ENCODE data around the gene PGAP1. TPM values are rescaled to one million over a fixed set of nuclear protein-coding genes. Genes with fewer than 3 reads are reported as not detected.

Gene PGAP1
- total and polyA plus RNA-seq, 10 of the 15 experiments (the other 5 are each of a cell fraction or from before 2014, with no cell fraction given) = 0.75 to 4.7 (median 3.0) TPM

DNA sequence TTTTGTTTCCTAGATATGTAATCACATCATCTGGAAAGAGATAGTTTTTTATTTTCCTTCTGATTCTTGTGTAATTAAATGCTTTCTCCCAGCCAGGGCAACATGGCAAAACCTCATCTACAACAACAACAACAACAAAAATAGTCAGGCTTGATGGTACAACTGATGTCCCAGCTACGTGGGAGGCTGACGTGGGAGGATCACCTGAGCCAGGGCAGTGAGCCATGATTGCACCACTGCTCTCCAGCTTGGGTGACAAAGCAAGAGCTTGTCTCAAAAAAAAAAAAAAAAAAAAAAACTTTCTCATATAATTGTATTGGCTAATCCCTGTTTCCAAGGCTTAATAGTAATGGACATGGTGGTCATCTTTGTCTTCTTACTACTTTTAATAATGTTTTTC is 26.4 kb upstream of the PGAP1 start (continued):
- TF ChIP-seq, protein P1, sequence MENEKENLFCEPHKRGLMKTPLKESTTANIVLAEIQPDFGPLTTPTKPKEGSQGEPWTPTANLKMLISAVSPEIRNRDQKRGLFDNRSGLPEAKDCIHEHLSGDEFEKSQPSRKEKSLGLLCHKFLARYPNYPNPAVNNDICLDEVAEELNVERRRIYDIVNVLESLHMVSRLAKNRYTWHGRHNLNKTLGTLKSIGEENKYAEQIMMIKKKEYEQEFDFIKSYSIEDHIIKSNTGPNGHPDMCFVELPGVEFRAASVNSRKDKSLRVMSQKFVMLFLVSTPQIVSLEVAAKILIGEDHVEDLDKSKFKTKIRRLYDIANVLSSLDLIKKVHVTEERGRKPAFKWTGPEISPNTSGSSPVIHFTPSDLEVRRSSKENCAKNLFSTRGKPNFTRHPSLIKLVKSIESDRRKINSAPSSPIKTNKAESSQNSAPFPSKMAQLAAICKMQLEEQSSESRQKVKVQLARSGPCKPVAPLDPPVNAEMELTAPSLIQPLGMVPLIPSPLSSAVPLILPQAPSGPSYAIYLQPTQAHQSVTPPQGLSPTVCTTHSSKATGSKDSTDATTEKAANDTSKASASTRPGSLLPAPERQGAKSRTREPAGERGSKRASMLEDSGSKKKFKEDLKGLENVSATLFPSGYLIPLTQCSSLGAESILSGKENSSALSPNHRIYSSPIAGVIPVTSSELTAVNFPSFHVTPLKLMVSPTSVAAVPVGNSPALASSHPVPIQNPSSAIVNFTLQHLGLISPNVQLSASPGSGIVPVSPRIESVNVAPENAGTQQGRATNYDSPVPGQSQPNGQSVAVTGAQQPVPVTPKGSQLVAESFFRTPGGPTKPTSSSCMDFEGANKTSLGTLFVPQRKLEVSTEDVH (IDR thresholded peaks at IDR 0.05; ENCODE audit: low read depth, partially characterized antibody) = no peak
- TF ChIP-seq SMARCA5 (IDR thresholded peaks at IDR 0.05) (no peak), POLR2AphosphoS2 (IDR thresholded peaks at IDR 0.05; ENCODE audit: low read depth, low read length) (no peak), GABPA (IDR thresholded peaks at IDR 0.05; ENCODE audit: low read depth) (no peak)

DNA sequence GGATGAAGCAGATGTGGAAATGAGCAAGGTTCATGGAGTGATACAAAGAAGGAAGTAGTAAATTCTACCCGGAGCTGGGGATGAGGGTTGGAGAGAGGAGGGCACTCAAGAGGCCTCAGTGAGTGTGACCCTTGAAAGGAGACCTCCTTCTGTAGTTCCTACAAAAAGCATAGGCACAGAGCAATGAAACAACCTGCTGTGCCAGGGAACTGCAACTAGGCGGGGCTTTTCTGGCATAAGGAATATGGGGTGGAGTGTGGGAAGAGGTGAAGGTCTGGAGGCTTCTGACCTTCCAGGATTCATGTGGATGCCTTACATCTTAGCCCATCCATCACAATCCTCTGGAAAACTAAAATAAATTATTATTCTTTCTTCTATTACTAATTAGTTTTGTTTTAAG is 25.5 kb upstream of the PGAP1 start:
- no TSS peak for BruUV-seq (replicated peaks)
- Histone ChIP-seq H3K27ac (ENCODE audit: control insufficient read depth, insufficient read depth) (no peak overlapping the region), H3K4me3 (no peak overlapping the region), H3K9me3 (replicated peaks; ENCODE audit: control insufficient read depth, insufficient read depth, low read length) (no peaks in the 10 kb centered on the region), H3K36me3 (ENCODE audit: control insufficient read depth in 2 of 2, insufficient read depth in 2 of 2, low read length in 1 of 2) (no peaks in the 10 kb centered on the region; a peak in 1 of 4 replicates), H3K27me3 (replicated peaks in 1 of 2; ENCODE audit: control insufficient read depth in 2 of 2, insufficient read depth in 2 of 2, low read length in 1 of 2) (no peaks in the 10 kb centered on the region), H4K20me1 (ENCODE audit: control insufficient read depth, insufficient read depth) (no peaks in the 10 kb centered on the region), H3K4me2 (ENCODE audit: control insufficient read depth, insufficient read depth) (no peak overlapping the region), H3K79me2 (ENCODE audit: control insufficient read depth, insufficient read depth, low read length) (no peaks in the 10 kb centered on the region), H3K4me1 (ENCODE audit: control insufficient read depth, insufficient read depth, low read length) (no peaks in the 10 kb centered on the region), H3K9ac (ENCODE audit: control insufficient read depth, insufficient read depth, low read length) (no peak overlapping the region), H2AFZ (ENCODE audit: control insufficient read depth, low read depth, low read length) (no peak overlapping the region)
- SMC1A ChIA-PET (ENCODE audit: uncharacterized antibody, unreplicated experiment) = interaction anchor here (1.0 kb wide), 1 partner anchor 9 kb away, joined by 3 read pairs; no protein-coding TSS in a partner anchor
- DNase-seq (ENCODE audit: low read depth, low spot score) = no peak
- intact Hi-C loops (cut with micrococcal nuclease; ENCODE audit: unreplicated experiment) (no loop called here), in situ Hi-C loops (cut with MboI) (no loop called here)
- no peak for TF ChIP-seq SMC3 (IDR thresholded peaks at IDR 0.05; ENCODE audit: borderline replicate concordance, low read length)
- TF ChIP-seq EED (IDR thresholded peaks at IDR 0.05; ENCODE audit: low read depth) = no peak
- TF ChIP-seq, protein P2, sequence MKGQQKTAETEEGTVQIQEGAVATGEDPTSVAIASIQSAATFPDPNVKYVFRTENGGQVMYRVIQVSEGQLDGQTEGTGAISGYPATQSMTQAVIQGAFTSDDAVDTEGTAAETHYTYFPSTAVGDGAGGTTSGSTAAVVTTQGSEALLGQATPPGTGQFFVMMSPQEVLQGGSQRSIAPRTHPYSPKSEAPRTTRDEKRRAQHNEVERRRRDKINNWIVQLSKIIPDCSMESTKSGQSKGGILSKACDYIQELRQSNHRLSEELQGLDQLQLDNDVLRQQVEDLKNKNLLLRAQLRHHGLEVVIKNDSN (IDR thresholded peaks at IDR 0.05; ENCODE audit: borderline replicate concordance, extremely low read length, insufficient read depth, low read depth, low read length) = no peak
- TF ChIP-seq MTA2 (IDR thresholded peaks at IDR 0.05; ENCODE audit: low read depth) = no peak
- no peak for TF ChIP-seq NR2F1 (conservative IDR thresholded peaks at IDR 0.05)
- TF ChIP-seq, protein P3, sequence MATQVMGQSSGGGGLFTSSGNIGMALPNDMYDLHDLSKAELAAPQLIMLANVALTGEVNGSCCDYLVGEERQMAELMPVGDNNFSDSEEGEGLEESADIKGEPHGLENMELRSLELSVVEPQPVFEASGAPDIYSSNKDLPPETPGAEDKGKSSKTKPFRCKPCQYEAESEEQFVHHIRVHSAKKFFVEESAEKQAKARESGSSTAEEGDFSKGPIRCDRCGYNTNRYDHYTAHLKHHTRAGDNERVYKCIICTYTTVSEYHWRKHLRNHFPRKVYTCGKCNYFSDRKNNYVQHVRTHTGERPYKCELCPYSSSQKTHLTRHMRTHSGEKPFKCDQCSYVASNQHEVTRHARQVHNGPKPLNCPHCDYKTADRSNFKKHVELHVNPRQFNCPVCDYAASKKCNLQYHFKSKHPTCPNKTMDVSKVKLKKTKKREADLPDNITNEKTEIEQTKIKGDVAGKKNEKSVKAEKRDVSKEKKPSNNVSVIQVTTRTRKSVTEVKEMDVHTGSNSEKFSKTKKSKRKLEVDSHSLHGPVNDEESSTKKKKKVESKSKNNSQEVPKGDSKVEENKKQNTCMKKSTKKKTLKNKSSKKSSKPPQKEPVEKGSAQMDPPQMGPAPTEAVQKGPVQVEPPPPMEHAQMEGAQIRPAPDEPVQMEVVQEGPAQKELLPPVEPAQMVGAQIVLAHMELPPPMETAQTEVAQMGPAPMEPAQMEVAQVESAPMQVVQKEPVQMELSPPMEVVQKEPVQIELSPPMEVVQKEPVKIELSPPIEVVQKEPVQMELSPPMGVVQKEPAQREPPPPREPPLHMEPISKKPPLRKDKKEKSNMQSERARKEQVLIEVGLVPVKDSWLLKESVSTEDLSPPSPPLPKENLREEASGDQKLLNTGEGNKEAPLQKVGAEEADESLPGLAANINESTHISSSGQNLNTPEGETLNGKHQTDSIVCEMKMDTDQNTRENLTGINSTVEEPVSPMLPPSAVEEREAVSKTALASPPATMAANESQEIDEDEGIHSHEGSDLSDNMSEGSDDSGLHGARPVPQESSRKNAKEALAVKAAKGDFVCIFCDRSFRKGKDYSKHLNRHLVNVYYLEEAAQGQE (IDR thresholded peaks at IDR 0.05; ENCODE audit: low read depth, low read length) = no peak
- TF ChIP-seq ZSCAN29 (IDR thresholded peaks at IDR 0.05) = no peak
- no peak for ATAC-seq
- RAD21 ChIA-PET (ENCODE audit: unreplicated experiment) = no interaction called here
- 68% methylated on average over 2 of the region's 2 CpGs for WGBS (ENCODE audit: insufficient coverage, insufficient replicate concordance, low lambda C conversion rate, missing lambda C conversion rate)
- CTCF ChIA-PET = no interaction called here
- POLR2A ChIA-PET = no interaction called here
- FAIRE-seq = no peak

Data from GM12878 (cell line).